Measurements from ENCODE around the gene ADAMTS12. TPM values are rescaled to one million over a fixed set of nuclear protein-coding genes. Genes with fewer than 3 reads are reported as not detected.
"Not testable (repeated sequence)": the region's sequence is repeated elsewhere in the genome, so short reads cannot be mapped to it uniquely, and the experiment has no call there.

The ADAMTS12 gene
- total RNA-seq, 4 donors from 2014 or later = 2.3 to 6.0 (median 4.2) TPM

GRCh38 chr5:33927685-33928084 lies 35.9 kb upstream of the ADAMTS12 start:
- H3K27ac ChIP-seq (replicated peaks in 1 of 4) = no peak overlapping the region
- H3K27me3 ChIP-seq = peaks cover 0 to 4% (median 0%) of the 10 kb centered on the region in 4 donors
- intact Hi-C loops (cut with DNase I) = no loop called here
- DNase-seq (ENCODE audit: extremely low spot score) = peak; percentile 39
- H3K36me3 ChIP-seq = no peaks in the 10 kb centered on the region
- TF ChIP-seq EP300 (IDR thresholded peaks at IDR 0.05) = no peak
- no peak overlapping the region for H3K4me3 ChIP-seq
- no peaks in the 10 kb centered on the region for H3K9me3 ChIP-seq
- 53% methylated on average over 4 of the region's 4 CpGs for WGBS
- H3K4me1 ChIP-seq = no peaks in the 10 kb centered on the region

GRCh38 chr5:33925278-33925677 lies 33.5 kb upstream of the ADAMTS12 start:
- intact Hi-C loops (cut with DNase I) = no loop called here
- Histone ChIP-seq H3K27me3 (no peaks in the 10 kb centered on the region), H3K27ac (replicated peaks in 1 of 4) (no peak overlapping the region), H3K36me3 (no peaks in the 10 kb centered on the region), H3K9me3 (no peaks in the 10 kb centered on the region), H3K4me3 (no peak overlapping the region), H3K4me1 (no peaks in the 10 kb centered on the region)
- no peak for DNase-seq (ENCODE audit: extremely low spot score)
- TF ChIP-seq EP300 (IDR thresholded peaks at IDR 0.05) (no peak), POLR2A (IDR thresholded peaks at IDR 0.05; ENCODE audit: low read depth) (no peak), POLR2AphosphoS5 (IDR thresholded peaks at IDR 0.05) (no peak)
- TF ChIP-seq, protein P1, sequence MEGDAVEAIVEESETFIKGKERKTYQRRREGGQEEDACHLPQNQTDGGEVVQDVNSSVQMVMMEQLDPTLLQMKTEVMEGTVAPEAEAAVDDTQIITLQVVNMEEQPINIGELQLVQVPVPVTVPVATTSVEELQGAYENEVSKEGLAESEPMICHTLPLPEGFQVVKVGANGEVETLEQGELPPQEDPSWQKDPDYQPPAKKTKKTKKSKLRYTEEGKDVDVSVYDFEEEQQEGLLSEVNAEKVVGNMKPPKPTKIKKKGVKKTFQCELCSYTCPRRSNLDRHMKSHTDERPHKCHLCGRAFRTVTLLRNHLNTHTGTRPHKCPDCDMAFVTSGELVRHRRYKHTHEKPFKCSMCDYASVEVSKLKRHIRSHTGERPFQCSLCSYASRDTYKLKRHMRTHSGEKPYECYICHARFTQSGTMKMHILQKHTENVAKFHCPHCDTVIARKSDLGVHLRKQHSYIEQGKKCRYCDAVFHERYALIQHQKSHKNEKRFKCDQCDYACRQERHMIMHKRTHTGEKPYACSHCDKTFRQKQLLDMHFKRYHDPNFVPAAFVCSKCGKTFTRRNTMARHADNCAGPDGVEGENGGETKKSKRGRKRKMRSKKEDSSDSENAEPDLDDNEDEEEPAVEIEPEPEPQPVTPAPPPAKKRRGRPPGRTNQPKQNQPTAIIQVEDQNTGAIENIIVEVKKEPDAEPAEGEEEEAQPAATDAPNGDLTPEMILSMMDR (IDR thresholded peaks at IDR 0.05) = no peak

GRCh38 chr5:33921002-33921401 lies 29.2 kb upstream of the ADAMTS12 start:
- WGBS = 92% methylated on average over 1 of the region's 1 CpG
- Histone ChIP-seq H3K4me1 (no peaks in the 10 kb centered on the region), H3K9me3 (no peaks in the 10 kb centered on the region), H3K36me3 (no peaks in the 10 kb centered on the region), H3K27ac (replicated peaks in 1 of 4) (no peak overlapping the region), H3K4me3 (no peak overlapping the region), H3K27me3 (no peaks in the 10 kb centered on the region)
- peak; percentile 57 for DNase-seq (ENCODE audit: extremely low spot score)
- no peak for TF ChIP-seq POLR2AphosphoS5 (IDR thresholded peaks at IDR 0.05)
- TF ChIP-seq POLR2A (IDR thresholded peaks at IDR 0.05; ENCODE audit: low read depth) = no peak
- intact Hi-C loops (cut with DNase I) = no loop called here

- DNase-seq (ENCODE audit: extremely low spot score); H3K27ac ChIP-seq (replicated peaks in 1 of 4); H3K9me3 ChIP-seq; H3K27me3 ChIP-seq; H3K36me3 ChIP-seq; H3K4me1 ChIP-seq; H3K4me3 ChIP-seq; intact Hi-C loops (cut with DNase I): not testable (repeated sequence)
- 90% methylated on average over 3 of the region's 3 CpGs for WGBS
Observed at GRCh38 chr5:33914844-33915243, 23.1 kb upstream of the ADAMTS12 start.

DNA sequence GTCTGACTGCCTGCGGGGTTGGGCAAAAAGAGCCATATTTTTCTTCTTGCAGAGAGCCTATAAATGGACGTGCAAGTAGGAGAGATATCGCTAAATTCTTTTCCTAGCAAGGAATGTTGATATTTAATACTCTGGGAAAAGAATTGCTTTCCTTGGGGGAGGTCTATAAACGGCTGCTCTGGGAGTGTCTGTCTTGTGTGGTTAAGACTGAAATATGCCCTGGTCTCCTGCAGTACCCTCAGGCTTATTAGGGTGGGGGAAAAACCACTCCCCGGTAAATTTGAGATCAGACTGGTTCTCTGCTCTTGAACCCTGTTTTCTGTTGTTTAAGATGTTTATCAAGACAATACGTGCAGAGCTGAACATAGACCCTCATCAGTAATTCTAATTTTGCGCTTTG lies 14.5 kb upstream of the ADAMTS12 start:
- 87% methylated on average over 7 of the region's 7 CpGs for whole genome bisulfite sequencing
- intact Hi-C loops (cut with DNase I); H3K27ac ChIP-seq (replicated peaks in 1 of 4); DNase-seq (ENCODE audit: extremely low spot score); H3K4me1 ChIP-seq; H3K27me3 ChIP-seq; H3K4me3 ChIP-seq; H3K36me3 ChIP-seq: not testable (repeated sequence)
- peaks cover 0 to 26% (median 18%) of the 10 kb centered on the region in 4 donors for H3K9me3 ChIP-seq

GRCh38 chr5:33905381-33905780 lies 13.6 kb upstream of the ADAMTS12 start:
- 91% methylated on average over 1 of the region's 1 CpG for WGBS
- intact Hi-C loops (cut with DNase I) = no loop called here
- Histone ChIP-seq H3K4me3 (no peak overlapping the region), H3K36me3 (no peaks in the 10 kb centered on the region), H3K27me3 (no peaks in the 10 kb centered on the region), H3K4me1 (no peaks in the 10 kb centered on the region), H3K27ac (replicated peaks in 1 of 4) (no peak overlapping the region), H3K9me3 (peaks cover 0 to 26% (median 18%) of the 10 kb centered on the region in 4 donors)
- TF ChIP-seq, protein P1 (IDR thresholded peaks at IDR 0.05) = no peak
- TF ChIP-seq EP300 (IDR thresholded peaks at IDR 0.05) (no peak), POLR2A (IDR thresholded peaks at IDR 0.05; ENCODE audit: low read depth) (no peak), POLR2AphosphoS5 (IDR thresholded peaks at IDR 0.05) (no peak)
- DNase-seq (ENCODE audit: extremely low spot score) = no peak

GRCh38 chr5:33903118-33903517 lies 11.3 kb upstream of the ADAMTS12 start:
- TF ChIP-seq POLR2A (IDR thresholded peaks at IDR 0.05; ENCODE audit: low read depth) (no peak), POLR2AphosphoS5 (IDR thresholded peaks at IDR 0.05) (no peak), EP300 (IDR thresholded peaks at IDR 0.05) (no peak)
- TF ChIP-seq, protein P1 (IDR thresholded peaks at IDR 0.05) = no peak
- Histone ChIP-seq H3K27me3 (no peaks in the 10 kb centered on the region), H3K36me3 (no peaks in the 10 kb centered on the region), H3K9me3 (peaks cover 0 to 26% (median 18%) of the 10 kb centered on the region in 4 donors), H3K4me3 (no peak overlapping the region), H3K27ac (replicated peaks in 1 of 4) (no peak overlapping the region), H3K4me1 (no peaks in the 10 kb centered on the region)
- DNase-seq (ENCODE audit: extremely low spot score) = no peak
- WGBS = 83% methylated on average over 2 of the region's 2 CpGs
- intact Hi-C loops (cut with DNase I) = no loop called here
